Left lung (tissue), 10 donors: ENCODE measurements around the gene VILL. TPM values are rescaled to one million over a fixed set of nuclear protein-coding genes. Genes with fewer than 3 reads are reported as not detected.
A peak's percentile ranks its signal among the peaks of the same experiment; 100 is the strongest.

Experiments
- ATAC-seq: fragments of 200-7000 bp; cut with Tn5 transposase; one replicate; pipeline ENCODE4 v1.9.1; 2020; ENCODE audit warnings: moderate library complexity
- DNase-seq, 4 donors: peaks; one replicate each; pipeline ENCODE4 v3.0.0-alpha.2; 2013 to 2020
- H3K27ac ChIP-seq, 2 donors: fragments of 200-600 bp; sonication (generic) in 1 of 2; one replicate each; pipeline versions ENCODE4 v1.5.0 to v1.8.0; 2020 to 2021
- H3K27me3 ChIP-seq, 2 donors: fragments of 200-600 bp; sonication (generic) in 1 of 2; one replicate each; pipeline versions ENCODE4 v1.5.0 to v1.8.0; 2020 to 2021
- H3K36me3 ChIP-seq, 2 donors: fragments of 200-600 bp; sonication (generic) in 1 of 2; one replicate each; pipeline versions ENCODE4 v1.5.0 to v1.8.0; 2020 to 2021
- H3K4me1 ChIP-seq, 2 donors: fragments of 200-600 bp; one replicate each; pipeline ENCODE4 v1.8.0; 2021
- H3K4me3 ChIP-seq, 2 donors: fragments of 200-600 bp; sonication (generic) in 1 of 2; one replicate each; pipeline versions ENCODE4 v1.5.0 to v1.8.0; 2020 to 2021; ENCODE audit warnings: mild to moderate bottlenecking in 1 of 2
- H3K9me3 ChIP-seq, 2 donors: fragments of 200-600 bp; sonication (generic) in 1 of 2; one replicate each; pipeline versions ENCODE4 v1.5.0 to v1.8.0; 2020 to 2021
- CTCF ChIP-seq, 2 donors: fragments of 200-600 bp; sonication (generic) in 1 of 2; IDR thresholded peaks; one replicate each; pipeline versions ENCODE4 v1.5.0 to v1.8.0; 2021; ENCODE audit warnings: antibody characterized with exemption in 2 of 2
- intact Hi-C, 2 donors: fragments of 100-400 bp; cut with DNase I; formaldehyde crosslinking; loops; one replicate each; pipeline versions ENCODE4 v1.11.2 to v1.14.2; 2022
- polyA plus RNA-seq, 6 donors: library from polyadenylated mRNA; unstranded; fragments of 120-200 nt; gene quantifications; one replicate each; pipeline ENCODE4 v1.2.1, GENCODE V29; 2013; ENCODE audit not compliant: insufficient read length in 6 of 6
- total RNA-seq, 2 donors: library from RNA; stranded (reverse); fragmentation: NEBNext Ultra II Directional; extraction: Animal tissue kit (Norgen Biotek cat#: 25700); gene quantifications; one replicate each; pipeline ENCODE4 v1.2.1, GENCODE V29; 2021
- donor health status: DM: no; HTN: yes; CAD: no.
- donor health status: DM: no; HTN: no; CAD: no.

The VILL gene
- total and polyA plus RNA-seq, 8 donors = 19.5 to 36.9 (median 25.1) TPM

GRCh38 chr3:38017445-38018295, 27.1 kb downstream of the VILL start:
- Histone ChIP-seq H3K9me3 (peaks cover 0 to 6% of the 10 kb centered on the region in 2 donors), H3K36me3 (peaks cover 0 to 60% of the 10 kb centered on the region in 2 donors), H3K4me3 (no peak overlapping the region), H3K4me1 (peaks cover 0 to 4% of the 10 kb centered on the region in 2 donors), H3K27me3 (no peaks in the 10 kb centered on the region), H3K27ac (no peak overlapping the region)
- DNase-seq = peak in 2 of 4 donors; percentile 24 to 35
- intact Hi-C loops = no loop called here
- no peak for ATAC-seq
- no peak for TF ChIP-seq CTCF (IDR thresholded peaks at IDR 0.05)

- Histone ChIP-seq H3K4me1 (peaks cover 3 to 13% of the 10 kb centered on the region in 2 donors), H3K27ac (no peak overlapping the region), H3K4me3 (no peak overlapping the region), H3K27me3 (no peaks in the 10 kb centered on the region), H3K9me3 (peaks cover 0 to 6% of the 10 kb centered on the region in 2 donors), H3K36me3 (peaks cover 0 to 60% of the 10 kb centered on the region in 2 donors)
- no peak for TF ChIP-seq CTCF (IDR thresholded peaks at IDR 0.05)
- intact Hi-C loops = no loop called here
- DNase-seq (peak in 1 of 4 donors; percentile 46), ATAC-seq (no peak)
These were observed 28.0 kb downstream of the VILL start for GRCh38 chr3:38018296-38019266.

- Histone ChIP-seq H3K4me1 (peaks cover 4 to 19% of the 10 kb centered on the region in 2 donors), H3K36me3 (peaks cover 0 to 54% of the 10 kb centered on the region in 2 donors), H3K27ac (no peak overlapping the region), H3K4me3 (no peak overlapping the region), H3K27me3 (no peaks in the 10 kb centered on the region), H3K9me3 (peaks cover 0 to 6% of the 10 kb centered on the region in 2 donors)
- intact Hi-C loops = no loop called here
- peak in 2 of 4 donors; percentile 27 to 42 for DNase-seq
- no peak for TF ChIP-seq CTCF (IDR thresholded peaks at IDR 0.05)
- ATAC-seq = no peak
These were observed 29.2 kb downstream of the VILL start for GRCh38 chr3:38019658-38020341.

- no peak for ATAC-seq
- intact Hi-C loops = no loop called here
These were observed 29.7 kb downstream of the VILL start for GRCh38 chr3:38020342-38020726.

More at GRCh38 chr3:38020342-38020726, 29.7 kb downstream of the VILL start:
- Histone ChIP-seq H3K27ac (no peak overlapping the region), H3K4me3 (no peak overlapping the region), H3K4me1 (peaks cover 4 to 22% of the 10 kb centered on the region in 2 donors), H3K36me3 (peaks cover 0 to 48% of the 10 kb centered on the region in 2 donors), H3K9me3 (peaks cover 0 to 6% of the 10 kb centered on the region in 2 donors), H3K27me3 (no peaks in the 10 kb centered on the region)
- no peak for DNase-seq
- no peak for TF ChIP-seq CTCF (IDR thresholded peaks at IDR 0.05)
